Keratinocyte (primary cell): ENCODE measurements around the gene TBC1D22B. TPM values are rescaled to one million over a fixed set of nuclear protein-coding genes. Genes with fewer than 3 reads are reported as not detected.

Experiments used
- DNase-seq: peaks from one replicate; pipeline ENCODE4 v3.0.0-alpha.2; 2011; ENCODE audit warnings: low read depth, missing footprints, low spot score
- FAIRE-seq: peaks from 2 replicates; lab custom pipeline; 2011; peaks lifted over from hg19 to GRCh38; lab: Jason Lieb, UNC
- H2AFZ ChIP-seq: 2 replicates; pipeline ENCODE4 v1.6.0; 2012; ENCODE audit warnings: low read length, control low read depth, inconsistent platforms; ENCODE audit not compliant: control insufficient read depth
- H3K27ac ChIP-seq: 2 replicates; pipeline ENCODE4 v1.5.1; 2011; ENCODE audit warnings: low read length; ENCODE audit not compliant: control insufficient read depth, insufficient read depth
- H3K27me3 ChIP-seq: 3 replicates; pipeline ENCODE4 v1.6.0; 2011; ENCODE audit warnings: low read length; ENCODE audit not compliant: control insufficient read depth, insufficient read depth; ENCODE audit errors: extremely low read depth
- H3K36me3 ChIP-seq, 2 experiments: 2 replicates in 1 of 2; 3 replicates in 1 of 2; pipeline ENCODE4 v1.5.1; 2011; ENCODE audit warnings: low read length in 2 of 2, mild to moderate bottlenecking in 1 of 2; ENCODE audit not compliant: control insufficient read depth in 2 of 2, insufficient read depth in 2 of 2; ENCODE audit errors: extremely low read depth in 1 of 2
- H3K4me1 ChIP-seq: 3 replicates; pipeline ENCODE4 v1.5.1; 2011; ENCODE audit warnings: low read length; ENCODE audit not compliant: control insufficient read depth, insufficient read depth; ENCODE audit errors: extremely low read depth
- H3K4me2 ChIP-seq: 3 replicates; pipeline ENCODE4 v1.6.0; 2011; ENCODE audit warnings: low read depth, low read length; ENCODE audit not compliant: control insufficient read depth, insufficient read depth; ENCODE audit errors: extremely low read depth
- H3K4me3 ChIP-seq, 3 experiments: fragments of 200-600 bp in 1 of 3; sonication (generic) in 1 of 3; 2 replicates in 2 of 3; 3 replicates in 1 of 3; pipeline ENCODE4 v1.5.1; 2011 to 2016; ENCODE audit warnings: low read length in 3 of 3, mild to moderate bottlenecking in 3 of 3, control low read depth in 2 of 3, inconsistent platforms in 1 of 3, low read depth in 1 of 3, mixed read lengths in 1 of 3, mixed run types in 1 of 3, moderate library complexity in 1 of 3; ENCODE audit not compliant: control insufficient read depth in 2 of 3, insufficient read depth in 2 of 3; ENCODE audit errors: extremely low read depth in 1 of 3
- H3K79me2 ChIP-seq: 2 replicates; pipeline ENCODE4 v1.6.0; 2012; ENCODE audit warnings: low read length; ENCODE audit not compliant: control insufficient read depth, insufficient read depth
- H3K9ac ChIP-seq: 3 replicates; pipeline ENCODE4 v1.6.0; 2011; ENCODE audit warnings: low read length; ENCODE audit not compliant: control insufficient read depth, insufficient read depth; ENCODE audit errors: extremely low read depth
- H3K9me1 ChIP-seq: 3 replicates; pipeline ENCODE4 v1.6.0; 2011; ENCODE audit warnings: low read length; ENCODE audit not compliant: control insufficient read depth, insufficient read depth; ENCODE audit errors: extremely low read depth
- H3K9me3 ChIP-seq: 2 replicates; pipeline ENCODE4 v1.5.1; 2012; ENCODE audit warnings: low read depth, low read length; ENCODE audit not compliant: control insufficient read depth
- H4K20me1 ChIP-seq: 3 replicates; pipeline ENCODE4 v1.6.0; 2011; ENCODE audit warnings: low read length; ENCODE audit not compliant: control insufficient read depth, insufficient read depth; ENCODE audit errors: extremely low read depth
- CTCF ChIP-seq, 3 experiments: IDR thresholded peaks in 1 of 3; conservative IDR thresholded peaks in 1 of 3; optimal IDR thresholded peaks in 1 of 3; 2 replicates in 2 of 3; 3 replicates in 1 of 3; pipeline versions ENCODE3 to v1.5.1; 2011; ENCODE audit warnings: low read length in 3 of 3, mild to moderate bottlenecking in 3 of 3, moderate library complexity in 2 of 3, control low read depth in 1 of 3, inconsistent platforms in 1 of 3; ENCODE audit not compliant: insufficient read depth in 2 of 3; ENCODE audit errors: extremely low read depth in 1 of 3
- EZH2 ChIP-seq: IDR thresholded peaks from one replicate; pipeline ENCODE4 v1.6.1; 2012; ENCODE audit warnings: inconsistent platforms, mild to moderate bottlenecking, low read length, moderate library complexity
- dilution Hi-C: fragments of 300-500 bp; cut with MboI; formaldehyde crosslinking; loops from one replicate; pipeline ENCODE4 v1.7.0; 2020; ENCODE audit warnings: low sequenced_read_pairs; ENCODE audit not compliant: extremely low pct_ligation_motif_present
- polyA plus RNA-seq, 5 experiments: library from polyadenylated mRNA; depleted of rRNA in 3 of 5; stranded (reverse) in 3 of 5; stranded (forward) in 1 of 5; unstranded in 1 of 5; fragments of >200 nt; gene quantifications; 1 replicate in 1 of 5; 2 replicates in 3 of 5; 3 replicates in 1 of 5; pipeline versions ENCODE4 v1.2.1 to v1.2.3, GENCODE V29; 2011 to 2012; ENCODE audit warnings: missing spikeins in 2 of 5, low read depth in 1 of 5, low replicate concordance in 1 of 5

TBC1D22B gene
- polyA plus RNA-seq, 1 donor (not counting 4 experiments of a cell fraction or from before 2014, with no cell fraction given) = 5.9 TPM

- H3K9ac ChIP-seq = no peak overlapping the region
- dilution Hi-C loops = no loop called here
- H3K79me2 ChIP-seq = no peaks in the 10 kb centered on the region
- H3K36me3 ChIP-seq = peaks cover 4 to 11% of the 10 kb centered on the region in 2 experiments
- no peaks in the 10 kb centered on the region for H4K20me1 ChIP-seq
- TF ChIP-seq EZH2 = no peak
- H3K4me3 ChIP-seq = no peak overlapping the region
- no peaks in the 10 kb centered on the region for H3K27me3 ChIP-seq
- no peak overlapping the region for H2AFZ ChIP-seq
- no peaks in the 10 kb centered on the region for H3K4me1 ChIP-seq
- H3K9me3 ChIP-seq = no peaks in the 10 kb centered on the region
- DNase-seq = no peak
- no peak overlapping the region for H3K4me2 ChIP-seq
- H3K9me1 ChIP-seq = no peaks in the 10 kb centered on the region
- H3K27ac ChIP-seq = no peak overlapping the region
- FAIRE-seq = no peak
These were observed 42.4 kb downstream of the TBC1D22B start for GRCh38 chr6:37299990-37300389.

GRCh38 chr6:37302086-37302686 is 44.6 kb downstream of the TBC1D22B start:
- Histone ChIP-seq H4K20me1 (no peaks in the 10 kb centered on the region), H3K79me2 (no peaks in the 10 kb centered on the region), H3K9ac (no peak overlapping the region), H3K27ac (no peak overlapping the region), H2AFZ (no peak overlapping the region), H3K9me1 (no peaks in the 10 kb centered on the region), H3K4me2 (no peak overlapping the region), H3K36me3 (peaks cover 10% of the 10 kb centered on the region in 2 experiments), H3K4me1 (peaks cover 8% of the 10 kb centered on the region), H3K9me3 (no peaks in the 10 kb centered on the region), H3K27me3 (no peaks in the 10 kb centered on the region), H3K4me3 (no peak overlapping the region)
- TF ChIP-seq EZH2 (no peak), CTCF (optimal IDR thresholded peaks at IDR 0.05 in 1 of 3, IDR thresholded peaks at IDR 0.05 in 1 of 3, conservative IDR thresholded peaks at IDR 0.05 in 1 of 3; ENCODE audit: extremely low read depth in 1 of 3, insufficient read depth in 2 of 3, low read length in 3 of 3) (no peak)
- dilution Hi-C loops = no loop called here
- no peak for FAIRE-seq
- no peak for DNase-seq
